Measurements from ENCODE around the gene TOX3.

GRCh38 chr16:52455549-52456277 lies 91.2 kb downstream of the TOX3 start:
- TF ChIP-seq CTCF (conservative IDR thresholded peaks at IDR 0.05; ENCODE audit: low read depth, low read length) (no peak), EZH2 (IDR thresholded peaks at IDR 0.05; ENCODE audit: borderline replicate concordance, low read depth, low read length, poor library complexity, severe bottlenecking) (no peak)
